ENCODE measurements around the gene ABCB10. TPM values are rescaled to one million over a fixed set of nuclear protein-coding genes. Genes with fewer than 3 reads are reported as not detected.

Gene ABCB10
- total RNA-seq, 1 experiment from 2014 or later, result 13.8 TPM

GRCh38 chr1:229529639-229530038, 28.9 kb downstream of the ABCB10 start:
- Histone ChIP-seq H3T11ph (ENCODE audit: low read length) (no peak overlapping the region), H3K4me2 (ENCODE audit: insufficient read depth, insufficient read length, low read length) (no peak overlapping the region), H2BK5ac (ENCODE audit: insufficient read length, low read length) (no peak overlapping the region), H2BK120ac (ENCODE audit: low read depth, low read length, poor library complexity, severe bottlenecking) (no peak overlapping the region), H3K4ac (ENCODE audit: low read depth, low read length) (no peak overlapping the region), H2AFZ (ENCODE audit: low read length) (no peak overlapping the region), H3K14ac (ENCODE audit: insufficient read depth, low read length) (no peak overlapping the region), H3K79me1 (ENCODE audit: insufficient read depth, low read depth, low read length, poor library complexity, severe bottlenecking) (no peaks in the 10 kb centered on the region), H3K4me1 (ENCODE audit: insufficient read depth, low read length) (no peaks in the 10 kb centered on the region), H3K79me2 (ENCODE audit: insufficient read depth, low read length) (no peaks in the 10 kb centered on the region), H3K23ac (ENCODE audit: insufficient read length, low read depth, low read length) (no peak overlapping the region), H2AK5ac (ENCODE audit: insufficient read length, low read length) (no peak overlapping the region), H3K9ac (ENCODE audit: extremely low read depth, insufficient read length, low read length) (no peak overlapping the region), H3K27me3 (ENCODE audit: insufficient read depth, low read length) (no peaks in the 10 kb centered on the region), H2BK12ac (ENCODE audit: insufficient read length, low read depth, low read length) (no peak overlapping the region), H4K8ac (replicated peaks; ENCODE audit: insufficient read length, low read depth, low read length) (no peak overlapping the region), H3K18ac (ENCODE audit: insufficient read length, low read depth, low read length) (no peak overlapping the region), H4K91ac (ENCODE audit: insufficient read length, low read depth, low read length) (no peak overlapping the region), H4K5ac (ENCODE audit: insufficient read length, low read depth, low read length) (no peak overlapping the region), H4K20me1 (ENCODE audit: control insufficient read depth, insufficient read depth, insufficient read length) (no peaks in the 10 kb centered on the region), H3K9me3 (ENCODE audit: control insufficient read depth, low read depth, low read length) (no peaks in the 10 kb centered on the region), H3K23me2 (ENCODE audit: insufficient read length, low read depth, low read length, poor library complexity, severe bottlenecking) (no peaks in the 10 kb centered on the region), H3K27ac (ENCODE audit: insufficient read length, low read depth, low read length) (no peak overlapping the region), H3K56ac (ENCODE audit: insufficient read length, low read depth, low read length) (no peak overlapping the region), H2BK15ac (ENCODE audit: low read depth, low read length) (no peak overlapping the region), H2BK20ac (ENCODE audit: low read depth, low read length, poor library complexity, severe bottlenecking) (no peak overlapping the region)
- Mint-ChIP-seq H3K27ac (no peak overlapping the region), H3K4me3 (no peak overlapping the region), H3K4me1 (no peaks in the 10 kb centered on the region), H3K9me3 (no peaks in the 10 kb centered on the region), H3K36me3 (ENCODE audit: insufficient read depth in 1 of 3, low read depth in 3 of 3) (peaks cover 17 to 62% (median 53%) of the 10 kb centered on the region in 3 experiments; a peak in 6 of 7 replicates), H3K27me3 (ENCODE audit: low read depth) (no peaks in the 10 kb centered on the region)
- no CpG with 5 or more reads among the region's 7 CpGs for WGBS (ENCODE audit: extremely low coverage, insufficient read length, low lambda C conversion rate)
- DNase-seq, result no peak
- TF ChIP-seq CTCF (conservative IDR thresholded peaks at IDR 0.05), result no peak

Measured in H9 (cell line).